ENCODE results near the gene MMP23B. TPM values are rescaled to one million over a fixed set of nuclear protein-coding genes. Genes with fewer than 3 reads are reported as not detected.

MMP23B gene
- total RNA-seq, 1 experiment from 2014 or later: 4.9 TPM

- no peak overlapping the region for H2AFZ ChIP-seq
- H3K4me1 ChIP-seq (replicated peaks; ENCODE audit: insufficient read depth): no peaks in the 10 kb centered on the region
- intact Hi-C loops (cut with micrococcal nuclease; ENCODE audit: unreplicated experiment): no loop called here
- H3K9me3 ChIP-seq (ENCODE audit: insufficient read depth, low read depth): no peaks in the 10 kb centered on the region
- H3F3A ChIP-seq (ENCODE audit: insufficient read depth, low read depth): no peaks in the 10 kb centered on the region; the same call in 1 of the 2 replicates
- no peak for TF ChIP-seq CTCF (conservative IDR thresholded peaks at IDR 0.05)
- TF ChIP-seq EZH2 (IDR thresholded peaks at IDR 0.05; ENCODE audit: low read depth): no peak
- H3K36me3 ChIP-seq (ENCODE audit: low read depth): no peaks in the 10 kb centered on the region
- H3K4me2 ChIP-seq: no peak overlapping the region
- POLR2A ChIA-PET (ENCODE audit: unreplicated experiment): interaction anchor here (0.6 kb wide), 1 partner anchor 326 kb away, joined by 4 read pairs; the partner anchor contains the start of gene CFAP74
- H4K20me1 ChIP-seq (ENCODE audit: insufficient read depth): no peaks in the 10 kb centered on the region
- no peak overlapping the region for H3K4me3 ChIP-seq
- peaks cover 10% of the 10 kb centered on the region for H3K79me2 ChIP-seq (ENCODE audit: low read depth)
- BruUV-seq (replicated peaks): no TSS peak
- H3K27me3 ChIP-seq (ENCODE audit: insufficient read depth, low read depth): no peaks in the 10 kb centered on the region
- H3K27ac ChIP-seq: no peak overlapping the region
- no peak for DNase-seq
- CTCF ChIA-PET: no interaction called here
- no peaks in the 10 kb centered on the region for H3K9me2 ChIP-seq (ENCODE audit: insufficient read depth)
Measured at GRCh38 chr1:1677718-1678580, 46.0 kb downstream of the MMP23B start.

GRCh38 chr1:1678581-1679380 lies 46.8 kb downstream of the MMP23B start:
- Histone ChIP-seq H4K20me1 (ENCODE audit: insufficient read depth) (no peaks in the 10 kb centered on the region), H3K27ac (no peak overlapping the region), H3K9me3 (ENCODE audit: insufficient read depth, low read depth) (no peaks in the 10 kb centered on the region), H3K4me1 (replicated peaks; ENCODE audit: insufficient read depth) (no peaks in the 10 kb centered on the region), H3K79me2 (ENCODE audit: low read depth) (peaks cover 15% of the 10 kb centered on the region), H3K27me3 (ENCODE audit: insufficient read depth, low read depth) (no peaks in the 10 kb centered on the region), H3K4me3 (no peak overlapping the region), H3K4me2 (no peak overlapping the region), H3F3A (ENCODE audit: insufficient read depth, low read depth) (no peaks in the 10 kb centered on the region; the same call in 1 of the 2 replicates), H3K9me2 (ENCODE audit: insufficient read depth) (no peaks in the 10 kb centered on the region), H2AFZ (no peak overlapping the region), H3K36me3 (ENCODE audit: low read depth) (no peaks in the 10 kb centered on the region)
- BruUV-seq (replicated peaks): no TSS peak
- CTCF ChIA-PET: interaction anchor here (0.7 kb wide), 1 partner anchor 89 kb away, joined by 6 read pairs; no protein-coding TSS in a partner anchor
- POLR2A ChIA-PET (ENCODE audit: unreplicated experiment): interaction anchor here (0.6 kb wide), 1 partner anchor 325 kb away, joined by 4 read pairs; the partner anchor contains the start of gene CFAP74
- peak in 1 of 2 experiments; percentile 11 for DNase-seq
- intact Hi-C loops (cut with micrococcal nuclease; ENCODE audit: unreplicated experiment): no loop called here
- TF ChIP-seq CTCF (conservative IDR thresholded peaks at IDR 0.05): peak; percentile 35; the same call in 1 of the 2 replicates
- no peak for TF ChIP-seq EZH2 (IDR thresholded peaks at IDR 0.05; ENCODE audit: low read depth)

- Histone ChIP-seq H2AFZ (no peak overlapping the region), H4K20me1 (ENCODE audit: insufficient read depth) (no peaks in the 10 kb centered on the region), H3K4me1 (replicated peaks; ENCODE audit: insufficient read depth) (no peaks in the 10 kb centered on the region), H3F3A (ENCODE audit: insufficient read depth, low read depth) (no peaks in the 10 kb centered on the region; the same call in 1 of the 2 replicates), H3K9me2 (ENCODE audit: insufficient read depth) (no peaks in the 10 kb centered on the region), H3K36me3 (ENCODE audit: low read depth) (no peaks in the 10 kb centered on the region), H3K79me2 (ENCODE audit: low read depth) (peaks cover 27% of the 10 kb centered on the region), H3K4me3 (no peak overlapping the region), H3K4me2 (no peak overlapping the region), H3K9me3 (ENCODE audit: insufficient read depth, low read depth) (no peaks in the 10 kb centered on the region), H3K27ac (no peak overlapping the region), H3K27me3 (ENCODE audit: insufficient read depth, low read depth) (no peaks in the 10 kb centered on the region)
- intact Hi-C loops (cut with micrococcal nuclease; ENCODE audit: unreplicated experiment): no loop called here
- ChIA-PET CTCF (no interaction called here), POLR2A (ENCODE audit: unreplicated experiment) (no interaction called here)
- TF ChIP-seq EZH2 (IDR thresholded peaks at IDR 0.05; ENCODE audit: low read depth) (no peak), CTCF (conservative IDR thresholded peaks at IDR 0.05) (no peak)
- BruUV-seq (replicated peaks): no TSS peak
- no peak for DNase-seq
Measured at GRCh38 chr1:1680031-1680911, 48.3 kb downstream of the MMP23B start.

Measured in PC-9 (cell line).